ENCODE measurements around the gene MAPK8.

MAPK8 gene

DNA sequence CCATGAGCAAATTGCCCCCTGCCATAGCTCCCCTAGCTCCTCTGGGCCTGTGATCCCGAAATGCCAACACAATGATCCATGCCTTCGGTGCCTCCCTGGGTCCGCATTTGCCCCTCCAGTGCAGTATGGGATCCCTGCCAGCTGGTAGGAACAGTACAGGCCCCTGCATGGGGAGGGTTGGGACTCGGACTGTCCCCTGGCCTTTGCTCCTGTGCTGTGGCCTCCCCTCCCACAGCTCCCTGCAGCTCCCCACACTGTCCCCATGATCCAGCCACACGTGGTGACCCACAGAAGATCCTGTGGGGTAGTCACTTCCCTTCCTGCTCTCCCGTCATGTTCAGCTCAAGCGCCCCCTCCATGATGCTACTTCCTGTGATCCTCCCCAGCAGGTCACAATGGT lies 140.3 kb downstream of the MAPK8 start:
- no peak for DNase-seq (ENCODE audit: extremely low read depth, insufficient read length)
- Histone ChIP-seq H3K36me3 (ENCODE audit: control insufficient read depth, insufficient read depth, low read length) (no peaks in the 10 kb centered on the region), H3K4me3 (replicated peaks; ENCODE audit: low read depth, low read length) (no peak overlapping the region), H3K27me3 (replicated peaks; ENCODE audit: control insufficient read depth, insufficient read depth, low read length) (no peaks in the 10 kb centered on the region; the same call in 1 of the 2 replicates)
- TF ChIP-seq, protein P1, sequence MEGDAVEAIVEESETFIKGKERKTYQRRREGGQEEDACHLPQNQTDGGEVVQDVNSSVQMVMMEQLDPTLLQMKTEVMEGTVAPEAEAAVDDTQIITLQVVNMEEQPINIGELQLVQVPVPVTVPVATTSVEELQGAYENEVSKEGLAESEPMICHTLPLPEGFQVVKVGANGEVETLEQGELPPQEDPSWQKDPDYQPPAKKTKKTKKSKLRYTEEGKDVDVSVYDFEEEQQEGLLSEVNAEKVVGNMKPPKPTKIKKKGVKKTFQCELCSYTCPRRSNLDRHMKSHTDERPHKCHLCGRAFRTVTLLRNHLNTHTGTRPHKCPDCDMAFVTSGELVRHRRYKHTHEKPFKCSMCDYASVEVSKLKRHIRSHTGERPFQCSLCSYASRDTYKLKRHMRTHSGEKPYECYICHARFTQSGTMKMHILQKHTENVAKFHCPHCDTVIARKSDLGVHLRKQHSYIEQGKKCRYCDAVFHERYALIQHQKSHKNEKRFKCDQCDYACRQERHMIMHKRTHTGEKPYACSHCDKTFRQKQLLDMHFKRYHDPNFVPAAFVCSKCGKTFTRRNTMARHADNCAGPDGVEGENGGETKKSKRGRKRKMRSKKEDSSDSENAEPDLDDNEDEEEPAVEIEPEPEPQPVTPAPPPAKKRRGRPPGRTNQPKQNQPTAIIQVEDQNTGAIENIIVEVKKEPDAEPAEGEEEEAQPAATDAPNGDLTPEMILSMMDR (IDR thresholded peaks at IDR 0.05; ENCODE audit: insufficient read depth, low read length, poor library complexity, severe bottlenecking) = no peak

DNA sequence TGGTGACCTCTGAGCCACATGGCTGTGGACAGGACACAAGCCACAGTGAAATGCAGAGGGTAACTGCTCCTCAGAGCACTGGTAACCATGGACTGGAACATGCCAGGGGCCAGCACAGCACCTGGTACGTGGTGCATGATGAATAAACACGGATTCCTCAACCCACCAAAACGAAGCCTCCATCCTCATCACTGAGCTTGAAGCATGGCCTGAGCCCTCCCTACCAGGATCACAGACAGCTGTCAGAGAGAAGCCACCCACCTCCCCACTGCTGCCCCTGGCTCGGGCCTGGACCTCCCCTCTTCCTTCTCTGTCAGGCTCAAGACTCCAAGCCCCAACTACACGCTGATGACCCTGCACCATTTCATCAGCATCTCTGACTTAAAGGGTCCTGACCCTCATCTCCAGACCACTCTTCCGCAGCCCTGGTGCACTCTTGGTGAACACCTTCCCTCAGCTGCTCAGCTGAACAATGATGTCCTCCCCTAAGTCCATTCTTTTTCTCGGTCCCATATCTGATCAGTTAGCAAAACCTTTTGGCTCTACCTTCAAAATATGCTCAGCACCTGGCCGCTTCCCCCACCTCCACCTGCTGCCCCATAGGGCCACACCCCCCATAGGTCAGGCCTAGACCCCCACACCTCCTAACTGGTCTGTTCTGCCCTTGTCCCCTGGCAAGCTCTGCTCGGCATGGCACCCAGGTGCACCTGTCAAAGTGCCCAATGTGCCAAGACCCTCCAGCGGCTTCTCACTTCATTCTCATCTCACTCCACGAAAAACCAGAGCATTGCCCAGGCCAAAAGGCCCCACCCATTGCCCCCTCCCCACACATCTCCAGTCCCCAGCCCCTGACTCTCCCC lies 141.1 kb downstream of the MAPK8 start:
- DNase-seq (ENCODE audit: extremely low read depth, insufficient read length) = no peak
- no peaks in the 10 kb centered on the region for H3K36me3 ChIP-seq (ENCODE audit: control insufficient read depth, insufficient read depth, low read length)
- no peaks in the 10 kb centered on the region; the same call in 1 of the 2 replicates for H3K27me3 ChIP-seq (replicated peaks; ENCODE audit: control insufficient read depth, insufficient read depth, low read length)
- TF ChIP-seq, protein P1 (IDR thresholded peaks at IDR 0.05; ENCODE audit: insufficient read depth, low read length, poor library complexity, severe bottlenecking) = no peak
- H3K4me3 ChIP-seq (replicated peaks; ENCODE audit: low read depth, low read length) = no peak overlapping the region

DNA sequence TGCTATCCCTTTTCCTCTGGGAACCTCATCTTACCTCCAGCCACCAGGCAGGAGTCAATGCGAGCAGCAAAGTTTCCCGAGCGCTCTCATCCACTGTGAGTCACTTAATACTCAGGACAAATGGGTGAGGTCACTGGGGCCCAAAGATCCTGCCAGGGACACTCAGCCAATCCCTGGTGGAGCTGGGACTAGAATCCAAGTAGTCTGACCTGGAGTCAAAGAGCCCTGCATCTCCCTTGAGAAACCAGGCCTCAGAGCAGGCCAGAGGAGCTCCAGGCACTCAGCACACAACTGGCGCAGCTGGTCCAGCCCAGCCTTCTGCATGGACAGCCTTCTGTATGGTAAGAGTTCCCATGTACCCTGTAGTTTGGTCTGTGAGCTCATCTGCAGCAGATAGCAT lies 142.3 kb downstream of the MAPK8 start:
- Histone ChIP-seq H3K27me3 (replicated peaks; ENCODE audit: control insufficient read depth, insufficient read depth, low read length) (no peaks in the 10 kb centered on the region; the same call in 1 of the 2 replicates), H3K36me3 (ENCODE audit: control insufficient read depth, insufficient read depth, low read length) (no peaks in the 10 kb centered on the region)
- TF ChIP-seq, protein P1 (IDR thresholded peaks at IDR 0.05; ENCODE audit: insufficient read depth, low read length, poor library complexity, severe bottlenecking) = no peak

DNA sequence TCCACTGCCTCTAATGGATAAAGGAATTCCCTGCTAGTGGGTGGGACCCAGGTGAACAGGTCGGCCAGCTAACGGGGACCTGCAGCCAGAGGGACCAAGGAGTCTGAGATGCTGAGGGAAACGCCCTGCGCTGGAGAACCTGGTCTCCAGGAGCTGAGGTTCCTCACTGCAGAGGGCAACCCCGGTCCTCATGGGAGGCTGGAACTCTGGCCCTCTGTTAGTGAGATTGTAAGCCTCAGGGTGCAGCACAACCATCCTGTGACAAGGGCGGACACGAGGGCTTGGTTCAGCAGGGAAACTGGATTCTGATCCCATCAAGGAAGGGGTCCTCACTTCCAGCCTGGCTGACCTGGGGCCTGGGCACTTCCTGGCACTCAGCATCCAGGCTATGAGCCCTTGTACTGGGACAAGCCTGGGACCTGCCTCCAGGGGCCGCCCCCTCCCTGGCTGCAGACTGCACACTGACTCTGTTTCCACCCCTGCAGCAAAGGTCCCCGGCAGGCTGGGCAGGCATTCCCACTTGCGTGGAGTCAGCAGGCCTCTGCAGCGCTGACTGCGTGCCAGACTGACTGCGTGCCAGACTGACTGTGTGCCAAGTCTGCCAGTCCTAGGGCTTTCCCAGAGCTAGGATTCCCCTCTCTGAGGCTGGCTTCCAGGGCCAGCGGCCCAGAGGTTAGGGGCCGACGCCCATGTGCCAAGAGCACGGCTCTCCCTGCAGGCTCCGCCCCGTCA lies 143.2 kb downstream of the MAPK8 start:
- no peaks in the 10 kb centered on the region for H3K36me3 ChIP-seq (ENCODE audit: control insufficient read depth, insufficient read depth, low read length)
- TF ChIP-seq, protein P1 (IDR thresholded peaks at IDR 0.05; ENCODE audit: insufficient read depth, low read length, poor library complexity, severe bottlenecking) = no peak
- no peak overlapping the region for H3K4me3 ChIP-seq (replicated peaks; ENCODE audit: low read depth, low read length)
- no peaks in the 10 kb centered on the region; the same call in 1 of the 2 replicates for H3K27me3 ChIP-seq (replicated peaks; ENCODE audit: control insufficient read depth, insufficient read depth, low read length)
- DNase-seq (ENCODE audit: extremely low read depth, insufficient read length) = no peak

More for the DNA sequence above, 142.3 kb downstream of the MAPK8 start:
- DNase-seq (ENCODE audit: extremely low read depth, insufficient read length) = no peak
- no peak overlapping the region for H3K4me3 ChIP-seq (replicated peaks; ENCODE audit: low read depth, low read length)

DNA sequence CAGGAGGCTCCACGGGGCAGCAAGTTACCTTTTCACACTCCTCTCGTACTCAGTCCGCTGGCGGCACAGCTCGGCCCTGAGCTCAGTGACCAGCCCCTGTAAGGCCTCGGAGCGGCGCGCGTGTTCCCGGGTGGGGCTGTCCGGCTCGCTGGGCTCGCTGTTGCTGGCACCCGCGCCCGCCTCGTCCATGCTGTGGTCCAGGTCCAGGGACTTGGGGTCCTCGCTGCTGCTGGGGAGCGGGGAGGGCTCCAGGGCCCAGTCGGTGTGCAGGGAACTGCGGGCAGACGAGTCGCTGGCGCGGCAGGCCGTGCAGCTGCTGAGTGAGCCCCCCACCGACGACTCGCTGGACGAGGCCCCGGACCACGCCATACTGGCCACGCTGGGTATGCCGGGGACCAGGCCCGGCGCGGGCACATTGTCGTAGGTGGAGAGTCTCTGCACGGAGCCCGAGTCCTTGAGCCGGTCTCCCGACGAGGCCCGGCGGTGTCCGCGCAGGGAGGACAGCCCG lies 143.8 kb downstream of the MAPK8 start:
- TF ChIP-seq, protein P1 (IDR thresholded peaks at IDR 0.05; ENCODE audit: insufficient read depth, low read length, poor library complexity, severe bottlenecking) = no peak
- DNase-seq (ENCODE audit: extremely low read depth, insufficient read length) = no peak
- no peaks in the 10 kb centered on the region; the same call in 1 of the 2 replicates for H3K27me3 ChIP-seq (replicated peaks; ENCODE audit: control insufficient read depth, insufficient read depth, low read length)
- H3K36me3 ChIP-seq (ENCODE audit: control insufficient read depth, insufficient read depth, low read length) = no peaks in the 10 kb centered on the region
- no peak overlapping the region for H3K4me3 ChIP-seq (replicated peaks; ENCODE audit: low read depth, low read length)
